Ovary (tissue), 3 donors: ENCODE data around the gene RPS10.

Source experiments
- CTCF ChIP-seq, 3 donors: fragments of 450-650 bp in 2 of 3; fragments of 200-600 bp in 1 of 3; IDR thresholded peaks; one replicate each; pipeline versions ENCODE4 v1.5.1 to v1.8.0; 2016 to 2022; ENCODE audit warnings: antibody characterized with exemption in 3 of 3, mild to moderate bottlenecking in 1 of 3
- POLR2A ChIP-seq: fragments of 450-650 bp; IDR thresholded peaks from one replicate; pipeline ENCODE4 v1.6.1; 2017; ENCODE audit warnings: antibody characterized with exemption, mild to moderate bottlenecking, moderate library complexity
- donor health status: DM: no; HTN: no; CAD: no.

- no peak for TF ChIP-seq CTCF (IDR thresholded peaks at IDR 0.05)
- no peak for TF ChIP-seq POLR2A
These were observed 48.1 kb upstream of the RPS10 start for GRCh38 chr6:34473967-34474366.
